Esophagus squamous epithelium (tissue), 5 donors: ENCODE data around the gene CYB561D2. TPM values are rescaled to one million over a fixed set of nuclear protein-coding genes. Genes with fewer than 3 reads are reported as not detected.

Source experiments
- DNase-seq: peaks from one replicate; lab custom pipeline; 2025; lab: John Stamatoyannopoulos, UW
- H3K27ac ChIP-seq, 4 donors: fragments of 200-600 bp; sonication (generic); one replicate each; pipeline ENCODE4 v1.5.1; 2016 to 2019; ENCODE audit warnings: mild to moderate bottlenecking in 1 of 4
- H3K27me3 ChIP-seq, 4 donors: fragments of 200-600 bp; sonication (generic); 1 replicate in 3 of 4; 2 replicates in 1 of 4; pipeline versions ENCODE4 v1.5.1 to v1.6.0; 2017 to 2021; ENCODE audit warnings: antibody characterized with exemption in 1 of 4
- H3K36me3 ChIP-seq, 3 donors: fragments of 200-600 bp; sonication (generic); one replicate each; pipeline ENCODE4 v1.5.1; 2016 to 2019
- H3K4me1 ChIP-seq, 3 donors: fragments of 200-600 bp; sonication (generic); one replicate each; pipeline ENCODE4 v1.5.1; 2017 to 2019
- H3K4me3 ChIP-seq, 4 donors: fragments of 200-600 bp; sonication (generic); 1 replicate in 3 of 4; 2 replicates in 1 of 4; pipeline ENCODE4 v1.5.1; 2016 to 2019; ENCODE audit warnings: mild to moderate bottlenecking in 2 of 4, moderate library complexity in 1 of 4
- H3K9me3 ChIP-seq, 3 donors: fragments of 200-600 bp; sonication (generic); one replicate each; pipeline ENCODE4 v1.5.1; 2016 to 2019
- POLR2A ChIP-seq, 4 donors: fragments of 450-650 bp; IDR thresholded peaks; one replicate each; pipeline ENCODE4 v1.6.1; 2017; ENCODE audit warnings: antibody characterized with exemption in 4 of 4, mild to moderate bottlenecking in 4 of 4, moderate library complexity in 3 of 4
- WGBS, 2 donors: methylation state at CpG; one replicate each; pipeline ENCODE4 v1.1.5; 2018; 5-methylcytosine and 5-hydroxymethylcytosine counted together
- intact Hi-C: fragments of 100-400 bp; cut with DNase I; formaldehyde crosslinking; loops from one replicate; pipeline ENCODE4 v1.15.0; 2022
- total RNA-seq, 4 donors: library from RNA; depleted of rRNA; stranded (reverse); fragments of >200 nt; gene quantifications; one replicate each; pipeline ENCODE4 v1.1.0, GENCODE V29; 2016
- TF ChIP-seq, protein P1 (sequence below), 6 experiments: fragments of 450-650 bp in 4 of 6; fragments of 200-600 bp in 2 of 6; sonication (generic) in 2 of 6; IDR thresholded peaks; one replicate each; pipeline ENCODE4 v1.5.1; 2016 to 2019; ENCODE audit warnings: antibody characterized with exemption in 6 of 6, mild to moderate bottlenecking in 4 of 6, moderate library complexity in 4 of 6
- donor health status: DM: yes; HTN: yes; CAD: no.

The CYB561D2 gene
- total RNA-seq, 4 donors from 2014 or later = 18.1 to 21.9 (median 20.5) TPM

DNA sequence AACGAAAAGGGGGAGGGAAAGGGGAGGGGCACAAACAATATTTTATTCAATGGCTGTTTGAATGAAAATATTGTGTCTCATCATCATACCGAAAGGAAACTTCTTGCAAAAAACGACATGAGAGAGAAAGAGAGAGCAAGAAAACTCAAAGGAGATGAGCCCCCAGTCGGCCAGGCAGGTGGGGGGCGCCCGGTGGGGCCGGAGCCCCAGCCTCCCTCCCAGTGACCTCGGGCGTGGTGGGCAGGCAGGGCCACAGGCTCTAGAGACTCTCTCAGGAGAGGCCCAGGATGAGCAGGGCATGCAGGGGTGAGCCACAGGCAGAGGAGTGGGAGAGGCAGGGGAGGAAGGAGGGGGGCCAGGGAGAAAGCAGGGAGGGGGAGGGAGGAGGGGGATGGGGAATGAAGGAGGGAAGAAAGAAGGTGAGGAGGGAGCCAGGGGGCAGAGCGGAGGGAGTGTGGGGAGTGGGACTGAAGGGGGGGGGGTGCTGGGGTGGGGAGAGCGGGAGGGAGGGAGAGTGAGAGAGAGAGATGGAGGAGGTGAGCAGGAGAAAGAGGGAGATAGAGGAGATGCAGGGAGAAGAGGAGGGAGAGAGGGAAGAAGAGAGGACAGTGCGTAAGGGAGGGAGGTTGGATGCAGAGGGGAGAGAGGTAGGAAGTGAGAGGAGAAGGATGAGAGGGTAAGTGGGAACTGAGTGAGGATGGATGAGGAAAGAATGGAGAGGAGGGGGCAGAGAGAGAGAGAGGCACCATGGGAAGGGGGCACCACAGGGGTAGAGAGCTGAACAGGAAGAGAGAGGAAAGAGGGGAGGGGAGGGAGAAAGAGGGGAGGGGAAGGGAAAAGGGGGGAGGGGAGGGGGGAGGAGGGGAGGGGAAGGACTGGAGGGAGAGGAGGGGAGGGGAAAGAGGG, 22.7 kb downstream of the CYB561D2 start:
- TF ChIP-seq, protein P1, sequence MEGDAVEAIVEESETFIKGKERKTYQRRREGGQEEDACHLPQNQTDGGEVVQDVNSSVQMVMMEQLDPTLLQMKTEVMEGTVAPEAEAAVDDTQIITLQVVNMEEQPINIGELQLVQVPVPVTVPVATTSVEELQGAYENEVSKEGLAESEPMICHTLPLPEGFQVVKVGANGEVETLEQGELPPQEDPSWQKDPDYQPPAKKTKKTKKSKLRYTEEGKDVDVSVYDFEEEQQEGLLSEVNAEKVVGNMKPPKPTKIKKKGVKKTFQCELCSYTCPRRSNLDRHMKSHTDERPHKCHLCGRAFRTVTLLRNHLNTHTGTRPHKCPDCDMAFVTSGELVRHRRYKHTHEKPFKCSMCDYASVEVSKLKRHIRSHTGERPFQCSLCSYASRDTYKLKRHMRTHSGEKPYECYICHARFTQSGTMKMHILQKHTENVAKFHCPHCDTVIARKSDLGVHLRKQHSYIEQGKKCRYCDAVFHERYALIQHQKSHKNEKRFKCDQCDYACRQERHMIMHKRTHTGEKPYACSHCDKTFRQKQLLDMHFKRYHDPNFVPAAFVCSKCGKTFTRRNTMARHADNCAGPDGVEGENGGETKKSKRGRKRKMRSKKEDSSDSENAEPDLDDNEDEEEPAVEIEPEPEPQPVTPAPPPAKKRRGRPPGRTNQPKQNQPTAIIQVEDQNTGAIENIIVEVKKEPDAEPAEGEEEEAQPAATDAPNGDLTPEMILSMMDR (IDR thresholded peaks at IDR 0.05) = no peak
- no peak for TF ChIP-seq POLR2A (IDR thresholded peaks at IDR 0.05)
- WGBS, 2 donors = 42 to 50% methylated on average over 12 of the region's 12 CpGs
- intact Hi-C loops = loop anchor here (10.0 kb wide), 1 partner anchor 161 kb away; no protein-coding TSS in a partner anchor
- Histone ChIP-seq H3K27me3 (peaks cover 0 to 13% (median 0%) of the 10 kb centered on the region in 4 donors), H3K4me3 (no peak overlapping the region), H3K9me3 (no peaks in the 10 kb centered on the region), H3K4me1 (no peaks in the 10 kb centered on the region), H3K27ac (no peak overlapping the region), H3K36me3 (no peaks in the 10 kb centered on the region)
- no peak for DNase-seq

DNA sequence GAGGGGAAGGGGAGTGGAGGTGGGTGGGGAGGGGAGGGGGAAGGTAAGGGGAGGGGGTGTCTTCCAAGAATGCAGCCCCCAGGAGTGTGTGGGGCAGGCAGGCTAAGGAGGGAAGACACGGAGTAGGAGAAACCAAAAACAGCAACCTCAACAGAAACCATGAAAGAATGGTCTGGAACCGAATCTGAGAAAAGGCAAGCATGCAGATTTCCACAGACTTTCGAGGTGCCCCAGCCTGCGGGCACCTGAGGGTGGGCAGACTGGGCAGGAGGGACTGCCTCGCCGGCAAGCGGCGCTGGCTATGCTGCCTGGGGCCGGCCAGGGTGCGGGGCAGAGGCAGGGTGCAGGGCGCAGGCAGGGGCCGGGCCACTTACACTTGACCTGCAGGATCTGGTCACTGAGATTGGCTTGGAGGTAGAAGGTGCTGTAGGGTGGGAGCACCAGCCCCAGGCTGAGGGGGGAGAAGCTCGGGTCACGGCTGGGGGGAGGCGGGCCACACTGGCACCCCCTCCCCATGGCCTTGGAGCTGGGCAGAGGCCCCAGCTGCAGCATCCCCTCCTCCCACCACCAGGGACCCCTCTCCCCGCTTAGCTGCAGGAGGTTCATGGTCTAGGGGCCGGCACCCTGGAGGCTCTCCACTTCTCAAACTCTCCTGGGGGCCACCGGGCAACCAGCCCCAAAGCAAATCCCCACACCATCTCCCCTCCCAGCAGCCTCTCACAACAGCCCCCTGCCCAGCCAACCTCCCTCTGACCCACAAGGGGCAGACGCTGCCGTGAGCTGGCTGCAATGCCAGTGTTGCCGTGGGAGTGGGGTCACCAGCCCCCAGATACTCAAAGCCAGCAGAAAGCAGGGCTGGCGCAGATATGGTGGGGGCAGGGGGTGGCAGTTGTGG, 23.9 kb downstream of the CYB561D2 start:
- Histone ChIP-seq H3K27me3 (peaks cover 0 to 13% (median 0%) of the 10 kb centered on the region in 4 donors), H3K36me3 (no peaks in the 10 kb centered on the region), H3K4me3 (no peak overlapping the region), H3K27ac (no peak overlapping the region), H3K9me3 (no peaks in the 10 kb centered on the region), H3K4me1 (no peaks in the 10 kb centered on the region)
- TF ChIP-seq, protein P1 (IDR thresholded peaks at IDR 0.05) = no peak
- no peak for TF ChIP-seq POLR2A (IDR thresholded peaks at IDR 0.05)
- 60 to 65% methylated on average over 12 to 14 of the region's 22 CpGs for WGBS, 2 donors
- intact Hi-C loops = loop anchor here (10.0 kb wide), 1 partner anchor 160 kb away; no protein-coding TSS in a partner anchor
- no peak for DNase-seq

DNA sequence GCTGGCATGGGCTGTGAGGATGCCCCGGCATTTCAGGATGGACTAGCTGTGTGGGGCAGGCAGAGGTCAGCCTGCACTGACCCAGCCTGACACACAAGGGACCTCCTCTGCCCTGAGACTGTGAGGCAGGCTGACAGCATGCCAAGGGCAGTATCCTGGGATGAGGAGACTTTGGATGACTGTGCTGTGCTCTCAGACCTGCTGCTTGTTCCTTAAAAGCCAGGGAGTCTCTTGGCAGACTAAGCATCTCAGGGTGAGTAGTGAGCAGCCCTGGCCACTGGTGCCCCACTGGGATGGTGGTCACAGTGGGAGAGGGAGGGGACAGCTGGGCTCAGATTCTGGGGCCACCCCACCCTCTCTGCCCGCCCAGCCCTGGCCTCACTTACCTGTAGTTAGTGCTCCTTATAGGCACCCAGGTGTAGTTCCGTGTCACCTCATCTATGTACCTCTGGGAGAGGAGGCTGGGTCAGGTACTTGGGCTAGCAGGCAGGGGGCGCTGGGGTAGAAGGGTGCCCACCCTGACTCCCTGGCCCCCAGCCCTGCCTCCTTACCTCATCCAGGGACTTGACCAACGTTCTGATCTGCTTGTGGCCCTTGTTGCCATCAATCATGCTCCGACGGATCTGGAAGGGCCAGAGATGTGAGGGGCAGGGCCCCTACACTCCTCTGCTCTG, 24.7 kb downstream of the CYB561D2 start:
- TF ChIP-seq POLR2A (IDR thresholded peaks at IDR 0.05) = no peak
- TF ChIP-seq, protein P1 (IDR thresholded peaks at IDR 0.05) = no peak
- H3K4me3 ChIP-seq = no peak overlapping the region
- no peaks in the 10 kb centered on the region for H3K9me3 ChIP-seq
- 56 to 58% methylated on average over 5 to 7 of the region's 7 CpGs for WGBS, 2 donors
- H3K36me3 ChIP-seq = no peaks in the 10 kb centered on the region
- H3K27me3 ChIP-seq = peaks cover 0 to 7% (median 0%) of the 10 kb centered on the region in 4 donors
- DNase-seq = no peak
- no peaks in the 10 kb centered on the region for H3K4me1 ChIP-seq
- H3K27ac ChIP-seq = no peak overlapping the region
- intact Hi-C loops = loop anchor here (10.0 kb wide), 1 partner anchor 159 kb away; no protein-coding TSS in a partner anchor

DNA sequence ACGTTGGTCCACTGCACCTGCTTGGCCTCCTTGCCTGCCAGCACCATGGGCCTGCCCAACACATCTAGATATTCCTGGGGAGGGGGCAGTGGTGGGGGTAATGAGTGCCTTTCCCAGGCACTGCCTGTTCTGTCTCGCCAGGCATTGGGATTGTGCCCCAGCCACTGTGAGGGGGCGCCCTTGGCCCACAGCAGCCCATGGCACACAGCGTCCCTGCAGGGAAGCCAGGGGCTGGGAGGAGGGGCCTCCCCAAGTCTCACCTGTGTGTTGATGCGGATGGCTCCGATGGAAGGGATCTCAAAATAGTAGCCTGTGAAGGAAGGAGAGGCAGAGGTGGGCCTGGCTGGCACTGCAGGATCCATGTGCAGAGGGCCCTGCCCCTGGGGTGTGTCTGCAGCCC, 27.4 kb downstream of the CYB561D2 start:
- TF ChIP-seq, protein P1 (IDR thresholded peaks at IDR 0.05) = no peak
- TF ChIP-seq POLR2A (IDR thresholded peaks at IDR 0.05) = no peak
- Histone ChIP-seq H3K36me3 (no peaks in the 10 kb centered on the region), H3K9me3 (no peaks in the 10 kb centered on the region), H3K4me1 (no peaks in the 10 kb centered on the region), H3K27ac (no peak overlapping the region), H3K27me3 (no peaks in the 10 kb centered on the region), H3K4me3 (no peak overlapping the region)
- WGBS, 2 donors = 17% methylated on average over 1 of the region's 6 CpGs; no CpG with 5 or more reads in 1 of the 2 donors
- no peak for DNase-seq
- intact Hi-C loops = loop anchor here (10.0 kb wide), 1 partner anchor 157 kb away; no protein-coding TSS in a partner anchor
